IPS-18a (cell line): ENCODE measurements around the gene RNPEPL1.

Source experiments
- H3K27ac ChIP-seq: one replicate; pipeline ENCODE4 v1.5.1; 2013; ENCODE audit warnings: low read length
- H3K27me3 ChIP-seq: one replicate; pipeline ENCODE4 v1.6.1; 2013; ENCODE audit warnings: mild to moderate bottlenecking, low read length; ENCODE audit not compliant: control insufficient read depth, insufficient read depth
- H3K36me3 ChIP-seq: one replicate; pipeline ENCODE4 v1.6.1; 2013; ENCODE audit warnings: low read depth, low read length; ENCODE audit not compliant: control insufficient read depth
- H3K4me1 ChIP-seq: one replicate; pipeline ENCODE4 v1.6.1; 2013; ENCODE audit warnings: low read depth, low read length; ENCODE audit not compliant: control insufficient read depth
- H3K4me3 ChIP-seq: one replicate; pipeline ENCODE4 v1.5.1; 2013; ENCODE audit warnings: low read length
- H3K9ac ChIP-seq: one replicate; pipeline ENCODE4 v1.6.1; 2013; ENCODE audit warnings: mild to moderate bottlenecking, low read length, moderate library complexity
- H3K9me3 ChIP-seq: one replicate; pipeline ENCODE4 v1.6.1; 2013; ENCODE audit warnings: low read depth, low read length; ENCODE audit not compliant: control insufficient read depth

RNPEPL1 gene

DNA sequence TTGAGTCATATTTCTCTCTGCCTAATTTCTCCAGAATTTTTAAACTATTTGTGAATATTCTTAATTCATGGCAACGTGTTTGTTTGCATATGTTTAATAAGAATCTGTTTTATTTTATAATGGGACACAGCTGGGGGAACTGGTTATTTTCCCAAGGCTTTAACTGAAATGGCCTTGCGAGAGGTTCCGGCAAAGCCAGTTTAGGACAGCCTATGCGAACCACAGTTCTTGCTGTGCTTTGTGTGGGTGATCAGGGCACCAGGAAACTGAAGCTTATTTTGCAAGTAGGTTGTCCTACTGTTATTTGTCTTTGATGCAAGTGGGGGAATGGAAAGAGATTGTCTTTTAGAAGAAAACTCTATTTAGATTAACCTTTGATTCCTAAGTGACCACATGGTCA, 17.0 kb upstream of the RNPEPL1 start:
- no peaks in the 10 kb centered on the region for H3K4me1 ChIP-seq
- H3K27me3 ChIP-seq: no peaks in the 10 kb centered on the region
- H3K9me3 ChIP-seq: no peaks in the 10 kb centered on the region
- no peak overlapping the region for H3K9ac ChIP-seq
- H3K4me3 ChIP-seq: no peak overlapping the region
- no peaks in the 10 kb centered on the region for H3K36me3 ChIP-seq
- H3K27ac ChIP-seq: no peak overlapping the region

DNA sequence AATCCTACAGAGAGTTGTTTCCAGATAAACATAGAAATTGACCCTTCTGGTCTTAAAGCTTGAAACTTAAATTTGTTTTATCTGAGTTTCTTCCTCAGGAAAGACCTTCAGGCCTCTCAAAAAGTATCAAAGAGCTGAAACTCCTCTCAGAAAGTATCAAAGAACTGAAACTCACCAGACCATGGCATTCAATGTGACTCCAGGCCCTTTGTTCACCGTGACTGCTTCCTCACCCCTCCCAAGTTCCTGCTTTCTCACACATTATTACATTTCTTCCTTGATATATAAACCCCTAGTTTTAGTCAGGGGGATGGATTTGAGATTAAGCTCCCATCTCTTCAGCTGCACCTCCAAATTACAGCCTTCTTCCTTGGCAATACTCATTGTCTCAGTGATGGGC, 16.5 kb upstream of the RNPEPL1 start:
- no peaks in the 10 kb centered on the region for H3K36me3 ChIP-seq
- H3K27ac ChIP-seq: no peak overlapping the region

DNA sequence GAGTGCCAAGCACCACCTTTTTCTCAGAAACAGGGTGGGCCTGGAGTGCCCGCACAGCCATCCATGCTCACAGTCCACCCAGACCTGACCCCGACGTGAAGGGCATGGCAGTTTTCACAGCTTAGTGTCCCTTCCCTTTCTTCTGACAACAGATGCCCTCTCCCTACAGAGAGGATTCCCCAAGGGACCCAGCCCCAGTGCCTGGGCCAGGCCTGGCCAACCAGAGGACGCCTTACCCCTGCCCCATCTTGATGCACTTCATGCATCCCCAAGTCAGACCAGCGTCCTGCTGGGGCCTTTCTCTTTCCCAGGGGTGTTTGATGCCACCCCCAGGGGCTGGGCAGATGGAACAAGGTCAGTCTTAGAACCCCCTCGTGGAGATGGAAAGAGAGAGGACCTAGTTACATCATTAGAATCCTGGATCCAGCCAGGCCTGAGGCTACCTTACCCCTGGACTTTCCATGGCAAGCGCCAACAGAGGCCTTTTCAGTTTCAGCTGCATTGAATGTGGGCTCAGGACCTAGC, 14.3 kb upstream of the RNPEPL1 start:
- no peaks in the 10 kb centered on the region for H3K36me3 ChIP-seq
- no peaks in the 10 kb centered on the region for H3K9me3 ChIP-seq
- no peak overlapping the region for H3K4me3 ChIP-seq
- no peak overlapping the region for H3K9ac ChIP-seq
- H3K27me3 ChIP-seq: peaks cover 24% of the 10 kb centered on the region
- H3K27ac ChIP-seq: no peak overlapping the region
- no peaks in the 10 kb centered on the region for H3K4me1 ChIP-seq

More for the DNA sequence above, 16.5 kb upstream of the RNPEPL1 start:
- H3K4me3 ChIP-seq: no peak overlapping the region
- H3K4me1 ChIP-seq: no peaks in the 10 kb centered on the region
- no peak overlapping the region for H3K9ac ChIP-seq
- peaks cover 5% of the 10 kb centered on the region for H3K27me3 ChIP-seq
- H3K9me3 ChIP-seq: no peaks in the 10 kb centered on the region

DNA sequence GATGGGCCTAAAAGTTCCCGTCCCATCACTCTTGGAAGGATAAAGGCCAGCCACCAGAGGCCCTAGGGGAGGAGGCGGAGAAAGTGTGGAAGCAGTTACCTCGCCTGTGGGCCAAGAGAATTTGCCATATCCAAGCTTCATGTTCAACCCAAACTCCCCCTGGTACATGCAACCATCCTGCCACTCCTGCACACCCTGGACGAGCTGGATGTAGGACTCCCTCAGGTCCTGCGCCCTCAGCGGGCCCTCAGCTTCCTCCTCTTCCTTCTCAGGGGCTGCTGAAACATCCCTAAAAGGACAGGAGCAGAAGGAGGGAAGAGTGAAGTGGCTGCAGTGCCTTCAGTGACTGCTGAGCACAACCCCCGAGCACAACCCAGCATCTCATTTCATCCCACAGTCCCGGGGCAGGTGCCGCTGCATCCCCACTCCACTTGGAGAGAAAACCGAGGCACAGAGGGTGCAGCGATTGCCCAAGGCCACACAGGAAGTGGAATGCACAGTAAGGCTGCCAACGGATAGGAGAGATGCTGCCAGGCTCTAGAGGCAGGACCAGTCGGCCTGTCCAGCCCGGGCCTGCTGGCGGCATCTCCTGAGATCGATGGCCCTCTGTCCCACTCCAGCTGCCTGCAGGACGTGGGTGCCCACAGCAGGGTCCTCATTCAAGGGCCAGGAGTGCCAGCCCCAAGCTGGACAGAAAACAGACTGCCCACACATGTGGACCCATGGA, 13.4 kb upstream of the RNPEPL1 start:
- Histone ChIP-seq H3K9me3 (no peaks in the 10 kb centered on the region), H3K36me3 (no peaks in the 10 kb centered on the region), H3K27ac (no peak overlapping the region), H3K4me1 (peaks cover 4% of the 10 kb centered on the region), H3K9ac (no peak overlapping the region), H3K27me3 (peaks cover 33% of the 10 kb centered on the region), H3K4me3 (no peak overlapping the region)

DNA sequence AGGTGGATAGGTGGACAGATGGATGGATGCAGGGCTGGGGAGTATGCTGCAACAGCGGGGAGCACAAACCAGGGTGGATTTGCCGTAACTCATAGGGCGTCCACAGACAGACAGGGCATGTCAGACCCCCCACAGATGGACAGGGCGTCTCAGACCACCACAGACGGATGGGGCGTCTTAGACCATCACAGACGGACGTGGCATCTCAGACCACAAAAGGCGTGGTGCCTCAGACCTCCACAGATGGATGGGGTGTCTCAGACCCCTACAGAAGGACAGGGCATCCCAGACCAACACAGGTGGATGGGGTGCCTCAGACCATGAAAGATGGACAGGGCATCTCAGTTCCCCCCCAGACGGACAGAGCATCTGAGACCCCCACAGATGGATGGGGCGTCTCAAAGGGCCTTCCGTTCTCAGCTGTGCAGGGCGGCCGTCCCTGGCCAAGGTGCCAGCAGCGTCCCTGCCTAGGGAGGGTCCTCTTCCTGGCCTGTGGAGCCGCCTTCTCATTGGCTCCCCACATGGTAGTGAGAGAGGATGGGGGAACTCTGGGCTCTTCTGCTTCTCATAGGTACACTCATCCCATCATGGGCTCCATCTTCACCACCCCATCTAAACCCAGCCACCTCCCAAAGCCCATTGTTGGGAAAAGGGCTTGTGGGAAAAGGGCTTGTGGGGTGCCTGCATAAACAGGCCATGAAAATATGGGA, 12.6 kb upstream of the RNPEPL1 start:
- no peaks in the 10 kb centered on the region for H3K36me3 ChIP-seq
- H3K9me3 ChIP-seq: no peaks in the 10 kb centered on the region
- H3K4me3 ChIP-seq: no peak overlapping the region
- peaks cover 5% of the 10 kb centered on the region for H3K4me1 ChIP-seq
- H3K27me3 ChIP-seq: peaks cover 35% of the 10 kb centered on the region
- H3K9ac ChIP-seq: no peak overlapping the region
- H3K27ac ChIP-seq: no peak overlapping the region

DNA sequence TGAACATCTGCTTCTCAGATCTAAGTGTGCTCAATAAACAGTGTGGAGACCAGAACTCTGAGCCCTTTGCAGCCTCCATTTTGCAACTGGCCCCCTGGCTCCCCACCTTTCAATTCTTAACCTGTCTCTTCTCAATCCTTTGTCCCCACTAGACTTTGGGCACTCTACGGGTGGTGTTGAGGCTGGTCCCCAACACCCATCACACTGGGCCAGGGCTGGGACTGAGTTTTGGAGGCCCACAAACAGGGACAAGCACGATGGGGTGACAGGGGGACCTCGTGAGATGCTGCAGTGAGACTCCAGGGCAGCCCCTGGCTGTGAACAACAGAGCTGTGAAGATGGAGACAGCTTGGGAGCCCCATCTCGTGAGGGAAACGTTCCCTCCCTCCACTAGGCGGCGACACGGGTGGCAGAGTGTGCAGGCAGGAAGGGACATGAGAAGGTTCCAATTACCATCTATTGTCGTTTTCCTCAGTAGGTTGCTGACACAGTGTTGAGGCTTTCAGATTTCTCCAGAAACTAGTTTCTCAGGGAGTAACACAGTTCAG, 11.7 kb upstream of the RNPEPL1 start:
- no peaks in the 10 kb centered on the region for H3K9me3 ChIP-seq
- H3K27me3 ChIP-seq: peaks cover 35% of the 10 kb centered on the region
- H3K27ac ChIP-seq: no peak overlapping the region
- H3K36me3 ChIP-seq: no peaks in the 10 kb centered on the region
- H3K4me1 ChIP-seq: peaks cover 7% of the 10 kb centered on the region
- H3K4me3 ChIP-seq: no peak overlapping the region
- no peak overlapping the region for H3K9ac ChIP-seq

DNA sequence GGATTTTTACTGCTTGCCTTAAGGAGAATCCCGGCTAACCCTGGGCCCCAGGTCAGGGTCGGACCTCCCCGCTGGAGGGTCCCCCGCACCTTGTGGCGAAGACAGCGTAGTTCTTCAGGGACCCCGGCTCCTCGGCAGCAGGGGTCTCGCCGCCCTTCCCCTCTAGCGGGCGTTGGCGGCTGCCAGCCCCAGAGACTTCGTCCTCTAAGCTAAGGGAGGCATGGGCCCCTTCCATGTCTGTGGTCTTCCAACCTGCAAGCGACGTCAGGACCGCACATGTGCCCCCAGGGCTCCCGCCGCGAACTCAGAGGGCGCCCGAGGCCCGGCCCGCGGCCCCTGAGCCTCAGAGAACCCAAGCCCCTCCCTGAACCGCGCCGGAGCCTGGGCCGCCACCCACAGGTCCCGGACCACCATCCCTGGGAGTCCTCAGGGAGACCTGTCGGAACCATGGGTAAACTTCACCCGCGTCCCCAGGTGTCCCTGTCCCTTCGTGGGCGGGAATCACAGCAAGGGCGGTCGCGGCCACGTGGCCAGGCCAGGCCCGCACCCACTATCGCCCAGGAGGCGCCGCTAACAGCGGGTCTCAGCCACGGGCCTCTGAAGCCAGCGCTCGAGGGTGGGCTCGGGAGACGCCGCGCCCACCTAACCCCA, 11.1 kb upstream of the RNPEPL1 start:
- Histone ChIP-seq H3K9ac (no peak overlapping the region), H3K27ac (no peak overlapping the region), H3K4me3 (peak overlapping the region; percentile 38)

DNA sequence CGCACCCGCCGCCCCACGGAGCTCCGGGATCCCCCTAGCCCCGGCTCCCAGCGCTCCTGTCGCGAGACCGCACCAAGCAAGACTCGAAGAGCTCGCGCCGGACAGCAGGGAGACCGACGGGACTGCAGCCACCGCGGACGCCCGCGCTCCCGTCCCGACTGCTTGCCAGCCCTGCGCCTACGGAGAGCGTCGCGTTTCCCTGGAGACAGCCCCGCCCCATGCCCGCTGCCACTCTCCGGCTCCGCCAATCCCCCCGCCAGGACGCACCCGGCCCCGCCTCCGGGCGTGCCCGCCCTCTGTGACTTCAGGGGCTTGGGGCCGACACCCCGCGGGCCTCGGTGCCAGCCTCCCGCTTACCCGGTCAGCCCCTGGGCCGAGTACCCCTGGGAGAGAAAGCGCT, 10.5 kb upstream of the RNPEPL1 start, which contains the start of gene ANKMY1:
Gene ANKMY1 (minus strand): TSS at position 181 of the 400 bp plus-strand sequence. CDS start 653 bp downstream, outside the sequence.
- H3K27ac ChIP-seq: no peak within 1 kb of the TSS
- H3K36me3 ChIP-seq: no peaks in the 10 kb centered on the region
- no peak within 1 kb of the TSS for H3K9ac ChIP-seq
- peaks cover 8% of the 10 kb centered on the region for H3K4me1 ChIP-seq
- H3K9me3 ChIP-seq: no peaks in the 10 kb centered on the region
- peak within 1 kb of the TSS; percentile 38 for H3K4me3 ChIP-seq
- H3K27me3 ChIP-seq: peaks cover 35% of the 10 kb centered on the region

More for the DNA sequence above, 11.1 kb upstream of the RNPEPL1 start:
- Histone ChIP-seq H3K36me3 (no peaks in the 10 kb centered on the region), H3K4me1 (peaks cover 8% of the 10 kb centered on the region), H3K9me3 (no peaks in the 10 kb centered on the region), H3K27me3 (peaks cover 35% of the 10 kb centered on the region)

DNA sequence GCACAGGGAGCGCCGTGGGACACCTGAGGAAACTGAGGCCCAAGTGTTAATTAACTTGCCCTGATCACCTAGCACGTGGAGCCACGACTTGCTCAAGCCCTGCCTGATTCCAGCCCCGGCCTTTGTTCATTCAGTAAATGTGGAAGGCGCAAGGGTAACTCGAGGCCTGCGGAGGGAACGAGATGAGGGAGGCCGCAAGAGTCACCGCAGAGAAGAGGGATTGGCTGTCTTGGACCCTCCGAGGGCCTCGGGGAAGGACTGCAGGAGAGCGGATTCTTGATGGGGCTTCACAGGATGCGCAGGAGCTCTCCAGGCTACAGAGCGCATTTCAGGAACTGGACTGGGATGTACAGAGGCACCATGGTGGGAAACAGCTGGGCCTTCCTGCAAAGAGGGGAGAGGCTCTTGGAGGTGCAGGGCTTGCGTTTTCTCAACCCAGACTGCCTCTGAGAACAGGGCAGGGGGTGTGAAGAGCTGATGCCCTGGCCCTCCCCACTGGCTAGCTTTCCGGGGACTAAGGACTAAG, 10.0 kb upstream of the RNPEPL1 start:
- H3K27me3 ChIP-seq: peaks cover 35% of the 10 kb centered on the region
- peaks cover 8% of the 10 kb centered on the region for H3K4me1 ChIP-seq
- no peak overlapping the region for H3K27ac ChIP-seq
- no peaks in the 10 kb centered on the region for H3K9me3 ChIP-seq
- no peaks in the 10 kb centered on the region for H3K36me3 ChIP-seq
- H3K4me3 ChIP-seq: peak overlapping the region; percentile 38
- H3K9ac ChIP-seq: no peak overlapping the region

DNA sequence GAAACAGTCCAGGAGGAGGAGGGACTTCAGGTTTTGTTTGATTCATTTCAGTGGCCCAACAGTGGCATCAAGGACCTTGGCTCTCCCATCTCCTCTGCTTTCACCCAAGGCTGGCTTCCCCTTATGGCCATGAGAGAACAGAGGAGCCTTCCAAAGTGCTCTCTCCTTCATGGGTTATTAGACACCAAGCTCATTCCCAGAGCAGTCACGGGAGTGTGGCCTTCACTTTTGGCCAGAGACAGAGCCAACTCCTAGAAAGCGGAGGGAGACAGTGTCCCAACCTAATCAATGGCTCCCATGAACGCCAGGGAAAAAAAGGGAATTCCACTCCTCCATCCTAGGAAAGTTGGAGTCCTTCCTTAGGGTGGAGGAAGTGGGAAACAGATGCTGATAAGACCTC, 9.0 kb upstream of the RNPEPL1 start:
- no peak overlapping the region for H3K9ac ChIP-seq
- H3K4me3 ChIP-seq: peak overlapping the region; percentile 70
- peaks cover 35% of the 10 kb centered on the region for H3K27me3 ChIP-seq
- H3K36me3 ChIP-seq: no peaks in the 10 kb centered on the region
- H3K9me3 ChIP-seq: no peaks in the 10 kb centered on the region
- H3K4me1 ChIP-seq: peaks cover 8% of the 10 kb centered on the region
- no peak overlapping the region for H3K27ac ChIP-seq

DNA sequence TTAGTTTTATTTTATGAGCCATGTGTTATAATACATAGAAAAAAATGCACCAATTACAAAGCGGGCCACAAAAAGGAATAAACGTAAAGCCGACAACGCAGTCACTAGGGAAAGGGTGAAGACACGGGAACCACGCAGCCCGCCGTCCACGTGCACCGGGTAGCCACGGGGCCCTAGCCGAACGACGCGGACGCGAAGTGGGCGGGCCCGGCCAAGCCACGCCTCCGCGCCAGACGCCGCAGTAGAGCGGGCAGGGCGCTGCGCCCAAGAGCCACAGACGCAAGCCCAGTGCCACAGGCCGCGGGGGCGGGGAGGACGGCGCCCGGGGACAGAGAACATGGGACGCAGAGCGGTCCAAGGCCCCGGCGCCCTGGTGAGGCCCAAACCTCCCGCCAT, 8.2 kb upstream of the RNPEPL1 start, which contains the start of gene DUSP28:
Gene DUSP28 (plus strand): TSS at position 274 of the 396 bp plus-strand sequence. CDS start 328 bp downstream, outside the sequence.
- Histone ChIP-seq H3K9ac (peak within 1 kb of the TSS; percentile 60), H3K4me3 (peak within 1 kb of the TSS; percentile 70), H3K36me3 (no peaks in the 10 kb centered on the region), H3K27ac (no peak within 1 kb of the TSS), H3K4me1 (peaks cover 8% of the 10 kb centered on the region), H3K27me3 (peaks cover 35% of the 10 kb centered on the region), H3K9me3 (no peaks in the 10 kb centered on the region)
